AG09319 (cell line): Measurements from ENCODE around the gene C1QTNF8.
"Not testable (repeated sequence)": the region's sequence is repeated elsewhere in the genome, so short reads cannot be mapped to it uniquely, and the experiment has no call there.

Experiments used
- DNase-seq: peaks from one replicate; pipeline ENCODE4 v3.0.0-alpha.2; 2010; ENCODE audit warnings: low read depth; ENCODE audit errors: extremely low read depth
- CTCF ChIP-seq: IDR thresholded peaks from 2 replicates; pipeline ENCODE4 v1.5.1; 2011; ENCODE audit warnings: low read depth, mild to moderate bottlenecking, inconsistent platforms, low read length, moderate library complexity

Gene C1QTNF8

GRCh38 chr16:1090620-1091587 lies 5.1 kb downstream of the C1QTNF8 start:
- no peak for DNase-seq
- no peak for TF ChIP-seq CTCF

- no peak for DNase-seq
- no peak for TF ChIP-seq CTCF
Observed at GRCh38 chr16:1089822-1090619, 6.0 kb downstream of the C1QTNF8 start.

GRCh38 chr16:1089439-1089821 lies 6.6 kb downstream of the C1QTNF8 start:
- DNase-seq, result no peak
- no peak for TF ChIP-seq CTCF

DNA sequence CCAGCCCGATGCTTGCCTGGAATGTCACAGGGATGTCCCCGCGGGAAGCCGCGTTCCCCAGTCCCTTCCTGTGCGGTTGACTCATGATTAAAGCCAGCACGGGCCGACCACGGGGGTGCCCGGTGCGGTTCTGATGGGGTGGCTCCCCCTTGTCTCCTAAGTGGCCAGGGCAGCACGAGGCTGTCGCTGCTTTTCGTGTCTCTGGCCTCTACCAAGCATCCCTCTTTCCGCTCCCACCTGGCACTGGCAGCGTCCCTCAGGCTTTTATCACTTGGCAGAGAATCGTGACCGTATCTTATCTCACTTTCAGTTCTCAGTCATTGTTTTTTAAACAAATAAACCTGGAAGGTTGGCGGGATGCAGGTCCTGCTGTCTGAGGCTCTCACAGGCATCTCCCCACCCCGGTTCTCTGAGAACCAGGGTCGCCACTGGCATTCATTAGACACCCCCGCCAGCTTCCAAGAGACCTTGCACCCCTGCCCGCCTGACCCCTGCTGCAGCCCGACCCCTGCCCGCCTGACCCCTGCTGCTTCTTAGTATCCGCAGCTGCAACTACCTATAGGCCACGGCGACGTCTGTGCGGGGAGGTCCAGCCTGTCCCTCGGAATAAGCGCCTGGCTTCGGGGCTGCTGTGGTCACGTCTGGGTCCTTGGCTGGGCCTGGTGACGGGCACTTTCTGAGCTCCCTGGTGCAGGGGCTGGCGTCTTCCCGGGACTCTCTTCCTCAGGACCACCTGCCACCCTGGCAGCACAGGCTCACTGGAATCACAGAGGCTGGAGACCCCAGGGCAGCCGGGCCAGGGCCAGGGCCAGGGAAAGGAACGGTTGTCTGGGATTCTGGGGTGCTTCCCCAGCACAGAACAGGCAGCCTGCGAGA lies 7.5 kb downstream of the C1QTNF8 start:
- no peak for TF ChIP-seq CTCF
- no peak for DNase-seq

GRCh38 chr16:1086443-1086842 lies 9.6 kb downstream of the C1QTNF8 start:
- not testable (repeated sequence) for DNase-seq

- DNase-seq, result no peak
- no peak for TF ChIP-seq CTCF
Observed at GRCh38 chr16:1084971-1085370, 11.1 kb downstream of the C1QTNF8 start.

DNA sequence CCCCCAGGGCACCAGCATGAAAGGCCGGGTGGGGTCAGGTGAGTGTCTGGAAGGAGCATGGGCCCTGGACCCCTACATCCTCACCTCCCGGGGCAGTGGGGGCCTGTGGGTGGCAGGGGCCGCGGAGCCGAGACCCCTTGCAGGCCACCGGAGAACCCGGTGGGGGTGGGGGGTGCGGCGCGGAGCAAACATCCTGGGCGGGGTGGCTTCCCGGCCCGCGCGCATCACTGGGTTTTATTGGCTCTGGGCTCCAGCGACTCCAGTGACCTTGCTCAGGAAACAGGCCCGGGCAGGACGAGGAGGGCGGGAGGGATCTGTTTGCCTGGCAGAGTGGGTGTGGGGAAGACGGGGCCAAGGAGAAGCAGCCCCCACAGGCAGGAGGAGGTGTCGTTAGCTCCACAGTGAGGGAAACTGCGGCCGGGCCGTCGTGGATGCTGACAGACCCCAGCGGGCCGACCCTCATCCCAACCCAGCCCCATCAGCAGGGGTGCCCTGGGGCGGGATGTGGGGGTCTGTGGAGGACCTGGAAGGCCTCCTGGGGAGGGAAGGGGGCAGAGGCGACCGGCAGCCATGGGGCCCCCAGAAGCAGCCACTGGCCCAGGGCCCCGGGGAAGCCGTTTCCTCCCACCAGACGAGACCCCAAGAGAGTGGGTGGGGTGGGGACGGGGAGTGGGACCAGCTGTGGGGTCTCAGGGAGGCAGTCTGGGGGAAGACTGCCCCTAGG lies 12.9 kb downstream of the C1QTNF8 start:
- TF ChIP-seq CTCF, result no peak
- DNase-seq, result no peak
